Superior temporal gyrus (tissue), 1 donor: ENCODE results near the gene SH2D5.
A peak's percentile ranks its signal among the peaks of the same experiment; 100 is the strongest.
"Not testable (repeated sequence)": the region's sequence is repeated elsewhere in the genome, so short reads cannot be mapped to it uniquely, and the experiment has no call there.

ENCODE experiments used
- DNase-seq: peaks from one replicate; pipeline ENCODE4 v3.0.0-alpha.2; 2016; ENCODE audit errors: extremely low spot score

SH2D5 gene

GRCh38 chr1:20695515-20695914, 37.0 kb downstream of the SH2D5 start:
- no peak for DNase-seq

GRCh38 chr1:20693623-20694022, 38.9 kb downstream of the SH2D5 start:
- no peak for DNase-seq

- no peak for DNase-seq
Measured at GRCh38 chr1:20691872-20692271, 40.6 kb downstream of the SH2D5 start.

GRCh38 chr1:20689645-20690056, 42.9 kb downstream of the SH2D5 start:
- DNase-seq, result no peak

GRCh38 chr1:20686883-20687725, 45.4 kb downstream of the SH2D5 start:
- no peak for DNase-seq

- peak; percentile 39 for DNase-seq
Measured at GRCh38 chr1:20685741-20686140, 46.8 kb downstream of the SH2D5 start.

GRCh38 chr1:20685099-20685662, 47.3 kb downstream of the SH2D5 start:
- peak; percentile 28 for DNase-seq

GRCh38 chr1:20684651-20685050, 47.9 kb downstream of the SH2D5 start:
- no peak for DNase-seq

GRCh38 chr1:20684050-20684620, 48.4 kb downstream of the SH2D5 start:
- no peak for DNase-seq

GRCh38 chr1:20683614-20684013, 48.9 kb downstream of the SH2D5 start:
- no peak for DNase-seq

- DNase-seq, result no peak
Measured at GRCh38 chr1:20682571-20683236, 49.8 kb downstream of the SH2D5 start.

GRCh38 chr1:20681999-20682398, 50.5 kb downstream of the SH2D5 start:
- DNase-seq, result no peak

- DNase-seq, result no peak
Measured at GRCh38 chr1:20680269-20680668, 52.2 kb downstream of the SH2D5 start.

GRCh38 chr1:20678599-20678998, 53.9 kb downstream of the SH2D5 start:
- DNase-seq, result no peak

- DNase-seq, result not testable (repeated sequence)
Measured at GRCh38 chr1:20673626-20674025, 58.9 kb downstream of the SH2D5 start.

- no peak for DNase-seq
Measured at GRCh38 chr1:20672265-20672632, 60.3 kb downstream of the SH2D5 start.

- no peak for DNase-seq
Measured at GRCh38 chr1:20670936-20671335, 61.6 kb downstream of the SH2D5 start.
